Loucy (cell line): ENCODE data around the gene NEURL4.

Experiments
- EZH2phosphoT487 ChIP-seq: fragments of 200-600 bp; IDR thresholded peaks from 2 replicates; pipeline ENCODE4 v1.6.1; 2018; ENCODE audit warnings: antibody characterized with exemption, mild to moderate bottlenecking, moderate library complexity, borderline replicate concordance
- TF ChIP-seq, protein P1 (sequence below): fragments of 200-600 bp; sonication (generic); conservative IDR thresholded peaks from 2 replicates; pipeline ENCODE4 v1.5.1; 2014; ENCODE audit warnings: mild to moderate bottlenecking, antibody characterized with exemption, low read length

DNA sequence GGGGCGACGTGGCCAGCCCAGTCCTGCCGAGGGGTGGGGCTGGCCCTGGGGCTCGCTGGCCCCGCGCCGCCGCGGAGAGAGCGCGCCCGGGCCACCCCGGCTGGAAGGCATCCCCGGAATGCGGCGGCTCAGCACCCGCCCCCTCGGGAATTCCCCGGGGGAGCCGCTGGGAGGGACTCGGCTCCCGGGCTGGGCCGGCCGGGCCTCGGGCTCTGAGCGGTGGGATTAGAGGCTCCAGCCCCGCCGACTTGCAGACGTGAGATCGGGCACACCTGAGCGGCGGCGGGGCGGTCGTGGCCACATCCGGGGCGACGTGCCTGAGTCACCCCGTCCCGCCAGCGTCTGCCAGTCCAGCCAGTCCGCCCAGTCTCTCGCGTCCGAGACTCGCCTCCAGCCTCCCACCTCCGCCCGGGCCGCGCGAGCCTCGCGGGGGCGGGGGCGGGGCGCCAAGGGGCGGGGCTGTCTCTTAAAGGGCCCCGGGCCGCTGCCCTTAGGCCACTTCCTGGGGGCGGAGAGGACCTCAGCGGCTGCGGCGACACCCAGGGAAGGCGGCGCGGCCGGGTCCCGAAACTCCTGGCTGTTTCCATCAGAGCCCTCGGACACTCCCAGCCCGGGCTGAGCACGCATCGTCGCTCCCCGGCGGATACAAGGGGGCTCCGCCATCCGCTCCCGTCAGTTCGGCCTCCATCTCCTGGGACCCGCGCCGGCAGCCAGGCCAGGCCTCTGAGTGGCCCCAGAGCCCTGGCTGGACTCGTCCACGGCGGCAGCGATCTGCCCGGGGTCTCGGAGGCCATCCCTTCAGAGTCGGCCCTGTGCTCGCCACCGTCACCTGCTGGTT lies 22.7 kb upstream of the NEURL4 start, which contains the start of gene KCTD11:
- TF ChIP-seq, protein P1, sequence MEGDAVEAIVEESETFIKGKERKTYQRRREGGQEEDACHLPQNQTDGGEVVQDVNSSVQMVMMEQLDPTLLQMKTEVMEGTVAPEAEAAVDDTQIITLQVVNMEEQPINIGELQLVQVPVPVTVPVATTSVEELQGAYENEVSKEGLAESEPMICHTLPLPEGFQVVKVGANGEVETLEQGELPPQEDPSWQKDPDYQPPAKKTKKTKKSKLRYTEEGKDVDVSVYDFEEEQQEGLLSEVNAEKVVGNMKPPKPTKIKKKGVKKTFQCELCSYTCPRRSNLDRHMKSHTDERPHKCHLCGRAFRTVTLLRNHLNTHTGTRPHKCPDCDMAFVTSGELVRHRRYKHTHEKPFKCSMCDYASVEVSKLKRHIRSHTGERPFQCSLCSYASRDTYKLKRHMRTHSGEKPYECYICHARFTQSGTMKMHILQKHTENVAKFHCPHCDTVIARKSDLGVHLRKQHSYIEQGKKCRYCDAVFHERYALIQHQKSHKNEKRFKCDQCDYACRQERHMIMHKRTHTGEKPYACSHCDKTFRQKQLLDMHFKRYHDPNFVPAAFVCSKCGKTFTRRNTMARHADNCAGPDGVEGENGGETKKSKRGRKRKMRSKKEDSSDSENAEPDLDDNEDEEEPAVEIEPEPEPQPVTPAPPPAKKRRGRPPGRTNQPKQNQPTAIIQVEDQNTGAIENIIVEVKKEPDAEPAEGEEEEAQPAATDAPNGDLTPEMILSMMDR = no peak
- no peak for TF ChIP-seq EZH2phosphoT487
